Stimulated activated CD8-positive, alpha-beta memory T cell treated with anti-CD3 and anti-CD28 coated beads, Interleukin-4, amount 100 ng/mL, for 4 hours (primary cell): ENCODE results near the gene RBM11.

Source experiments
- DNase-seq, 2 donors: peaks; one replicate each; pipeline ENCODE4 v3.0.0-alpha.2; 2020; ENCODE audit warnings: low read depth in 2 of 2, low spot score in 1 of 2

RBM11 gene

DNA sequence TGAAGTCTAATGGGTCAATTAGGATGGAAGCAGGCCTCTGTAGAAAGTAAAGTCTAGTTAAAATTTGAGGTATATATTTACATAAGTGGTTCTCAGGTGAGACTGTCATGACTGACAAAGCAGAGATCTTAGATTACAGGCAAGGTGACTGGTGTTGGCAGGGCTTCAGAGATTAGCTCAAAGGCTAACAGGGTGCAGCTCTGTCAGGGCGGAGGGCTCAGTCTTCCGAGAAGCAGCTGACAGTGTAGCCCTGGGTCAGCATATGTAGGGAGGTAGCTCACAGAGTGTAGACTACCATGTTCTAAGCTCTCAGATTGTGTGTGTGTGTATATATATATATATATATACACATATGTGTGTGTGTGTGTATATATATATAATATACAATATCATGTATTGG is 54.7 kb downstream of the RBM11 start:
- no peak for DNase-seq

- DNase-seq: no peak
Measured at GRCh38 chr21:14271053-14271452, 55.1 kb downstream of the RBM11 start.

DNA sequence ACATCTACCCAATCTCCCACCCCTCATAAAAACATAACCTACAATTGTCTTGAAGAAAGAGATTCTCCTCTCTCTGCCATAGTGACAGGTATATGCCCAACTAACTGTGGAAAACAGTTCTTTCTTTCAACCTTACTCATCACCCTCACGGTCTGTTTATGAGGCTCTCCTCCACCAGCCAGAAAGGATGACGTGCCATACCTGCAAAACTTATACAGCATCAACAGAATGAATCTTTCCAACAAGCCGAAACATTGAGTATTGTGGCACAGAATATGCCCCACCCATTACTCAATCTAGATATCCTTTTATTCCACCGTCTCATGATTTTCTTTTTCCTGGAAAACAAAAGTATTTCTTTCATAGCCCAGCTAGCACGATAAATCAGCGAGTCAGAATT is 55.7 kb downstream of the RBM11 start:
- DNase-seq: no peak

DNA sequence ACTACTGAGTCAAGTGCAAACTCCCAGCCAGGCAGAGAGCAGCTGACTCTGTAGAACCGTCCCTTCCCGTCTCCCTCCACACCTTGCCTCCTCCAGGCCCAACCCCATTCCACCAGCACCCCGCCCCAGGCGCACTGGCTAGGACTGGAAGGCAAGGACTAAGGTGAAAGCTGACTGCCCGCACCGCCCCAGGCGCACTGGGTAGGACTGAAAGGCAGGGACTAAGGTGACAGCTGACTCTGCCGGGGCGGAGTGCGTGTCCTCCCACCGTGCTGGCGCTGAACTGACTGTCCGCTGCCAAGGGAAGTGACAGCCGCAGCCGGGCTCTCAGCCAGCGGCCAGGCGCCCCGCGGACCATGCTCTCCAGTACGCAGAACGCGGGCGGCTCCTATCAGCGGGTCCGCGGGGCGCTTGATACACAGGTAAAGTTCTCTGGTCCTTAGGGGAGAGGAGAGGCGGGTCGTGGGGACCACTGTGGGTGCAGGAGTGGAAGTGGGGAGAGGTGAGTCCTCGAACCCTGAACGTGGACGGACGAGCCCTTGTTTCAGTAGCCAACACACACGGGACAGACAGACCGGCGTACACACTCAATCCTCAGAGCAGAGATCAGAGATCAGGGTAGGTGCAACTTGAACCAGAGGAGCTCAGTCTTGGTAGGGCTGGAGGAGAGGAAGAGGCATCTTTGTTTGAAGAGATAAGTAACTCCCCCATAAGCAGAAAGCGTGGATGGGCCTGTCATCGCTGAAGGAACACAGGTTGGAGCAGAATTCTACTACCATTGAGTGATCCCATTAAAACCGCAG is 58.0 kb downstream of the RBM11 start:
- DNase-seq: no peak

DNA sequence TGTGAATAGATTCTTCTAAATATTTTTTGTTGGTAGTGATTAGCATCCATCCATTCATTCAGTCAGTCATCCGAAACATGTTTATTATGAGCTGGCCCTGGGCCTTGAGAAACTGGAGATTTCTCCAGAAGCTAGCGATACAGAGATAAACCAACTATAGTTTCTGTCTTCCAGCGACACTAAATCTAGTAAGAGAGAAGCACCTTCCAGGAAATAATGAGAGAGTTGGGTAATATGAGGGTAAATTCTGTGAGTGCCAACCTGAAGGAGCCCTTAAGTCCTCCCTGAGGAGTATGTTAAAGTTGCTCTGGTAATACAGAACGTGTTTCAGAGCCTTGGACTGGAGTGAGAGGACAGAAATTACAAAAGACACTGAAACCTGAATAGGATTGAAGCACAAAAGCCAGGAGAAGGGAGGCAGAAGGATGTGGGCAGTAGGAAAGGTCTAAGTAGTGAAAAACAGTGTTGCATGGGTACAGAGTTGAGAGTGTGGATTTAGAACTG is 59.8 kb downstream of the RBM11 start:
- DNase-seq: no peak
